Activated CD8-positive, alpha-beta T cell treated with anti-CD3 and anti-CD28 coated beads for 36 hours (primary cell): ENCODE measurements around the gene ABCB6. TPM values are rescaled to one million over a fixed set of nuclear protein-coding genes. Genes with fewer than 3 reads are reported as not detected.
A peak's percentile ranks its signal among the peaks of the same experiment; 100 is the strongest.

Experiments
- ATAC-seq: fragments of 200-7000 bp; cut with Tn5 transposase; one replicate; pipeline ENCODE4 v1.10.0; 2021; ENCODE audit warnings: mild to moderate bottlenecking, moderate library complexity
- CTCF ChIA-PET: fragments of 350-600 bp; sonication (Branson Sonifier 250); formaldehyde crosslinking; loops from one replicate; lab custom pipeline; 2021; ENCODE audit warnings: antibody characterized with exemption; lab: Charles Lee
- POLR2A ChIA-PET: fragments of 350-600 bp; sonication (Branson Sonifier 250); formaldehyde crosslinking; loops from one replicate; lab custom pipeline; 2021; ENCODE audit warnings: antibody characterized with exemption; lab: Charles Lee
- DNase-seq: peaks from one replicate; pipeline ENCODE4 v3.0.0-alpha.2; 2020
- H3K27ac Mint-ChIP-seq: one replicate; pipeline ENCODE4 v1.8.0; 2021; ENCODE audit warnings: mild to moderate bottlenecking, mixed read lengths
- H3K27me3 Mint-ChIP-seq: one replicate; pipeline ENCODE4 v1.8.0; 2021; ENCODE audit warnings: mixed read lengths
- H3K36me3 Mint-ChIP-seq: one replicate; pipeline ENCODE4 v1.8.0; 2021; ENCODE audit warnings: low read depth, mixed read lengths
- H3K4me1 Mint-ChIP-seq: one replicate; pipeline ENCODE4 v1.8.0; 2021; ENCODE audit warnings: low read depth, mixed read lengths
- H3K4me3 Mint-ChIP-seq: one replicate; pipeline ENCODE4 v1.8.0; 2021; ENCODE audit warnings: mild to moderate bottlenecking, moderate library complexity, mixed read lengths
- H3K9me3 Mint-ChIP-seq: one replicate; pipeline ENCODE4 v1.8.0; 2021; ENCODE audit warnings: mixed read lengths
- intact Hi-C: fragments of 100-400 bp; cut with micrococcal nuclease; formaldehyde crosslinking; loops from one replicate; pipeline ENCODE4 v1.10.0; 2022
- total RNA-seq, 2 experiments: library from RNA; stranded (reverse); gene quantifications; one replicate each; pipeline ENCODE4 v1.2.3, GENCODE V29; 2021
- TF ChIP-seq, protein P1 (sequence below): fragments of 200-600 bp; IDR thresholded peaks from one replicate; pipeline ENCODE4 v1.8.0; 2022; ENCODE audit warnings: antibody characterized with exemption, mild to moderate bottlenecking

The ABCB6 gene
- total RNA-seq, 2 experiments from 2014 or later: 32.3 to 35.7 TPM

DNA sequence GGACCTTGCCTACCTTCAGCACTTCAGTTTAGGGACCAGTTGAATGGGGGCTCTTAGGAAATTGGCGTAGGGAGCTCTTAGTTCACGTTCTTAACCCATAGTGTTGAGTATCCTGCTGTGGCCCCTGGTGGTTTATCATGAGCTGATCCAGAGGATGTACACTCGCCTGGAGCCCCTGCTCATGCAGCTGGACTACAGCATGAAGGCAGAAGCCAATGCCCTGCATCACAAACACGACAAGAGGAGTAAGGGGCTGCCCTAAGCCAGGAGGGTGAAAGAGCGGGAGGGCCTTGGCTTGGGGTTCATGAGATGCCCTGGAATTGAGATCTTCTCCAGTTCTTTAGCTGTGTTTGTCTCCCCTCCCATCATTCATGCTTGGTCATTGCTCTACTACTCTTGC, 37.8 kb downstream of the ABCB6 start:
- Mint-ChIP-seq H3K4me3 (no peak overlapping the region), H3K27me3 (no peaks in the 10 kb centered on the region), H3K4me1 (peaks cover 32% of the 10 kb centered on the region), H3K36me3 (peaks cover 31% of the 10 kb centered on the region), H3K27ac (peak overlapping the region; percentile 83), H3K9me3 (no peaks in the 10 kb centered on the region)
- POLR2A ChIA-PET: interaction anchor here (0.8 to 3.2 kb wide), 8 partner anchors 9 to 38 kb away, joined by 3 to 26 read pairs (median 4); partner anchors contain the start of genes ABCB6 and ZFAND2B
- CTCF ChIA-PET: interaction anchor here (1.3 to 2.3 kb wide), 6 partner anchors 10 to 151 kb away, joined by 3 to 10 read pairs (median 5); partner anchors contain the start of gene NHEJ1
- no peak for DNase-seq
- ATAC-seq: no peak
- intact Hi-C loops: no loop called here
- TF ChIP-seq, protein P1, sequence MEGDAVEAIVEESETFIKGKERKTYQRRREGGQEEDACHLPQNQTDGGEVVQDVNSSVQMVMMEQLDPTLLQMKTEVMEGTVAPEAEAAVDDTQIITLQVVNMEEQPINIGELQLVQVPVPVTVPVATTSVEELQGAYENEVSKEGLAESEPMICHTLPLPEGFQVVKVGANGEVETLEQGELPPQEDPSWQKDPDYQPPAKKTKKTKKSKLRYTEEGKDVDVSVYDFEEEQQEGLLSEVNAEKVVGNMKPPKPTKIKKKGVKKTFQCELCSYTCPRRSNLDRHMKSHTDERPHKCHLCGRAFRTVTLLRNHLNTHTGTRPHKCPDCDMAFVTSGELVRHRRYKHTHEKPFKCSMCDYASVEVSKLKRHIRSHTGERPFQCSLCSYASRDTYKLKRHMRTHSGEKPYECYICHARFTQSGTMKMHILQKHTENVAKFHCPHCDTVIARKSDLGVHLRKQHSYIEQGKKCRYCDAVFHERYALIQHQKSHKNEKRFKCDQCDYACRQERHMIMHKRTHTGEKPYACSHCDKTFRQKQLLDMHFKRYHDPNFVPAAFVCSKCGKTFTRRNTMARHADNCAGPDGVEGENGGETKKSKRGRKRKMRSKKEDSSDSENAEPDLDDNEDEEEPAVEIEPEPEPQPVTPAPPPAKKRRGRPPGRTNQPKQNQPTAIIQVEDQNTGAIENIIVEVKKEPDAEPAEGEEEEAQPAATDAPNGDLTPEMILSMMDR: no peak

DNA sequence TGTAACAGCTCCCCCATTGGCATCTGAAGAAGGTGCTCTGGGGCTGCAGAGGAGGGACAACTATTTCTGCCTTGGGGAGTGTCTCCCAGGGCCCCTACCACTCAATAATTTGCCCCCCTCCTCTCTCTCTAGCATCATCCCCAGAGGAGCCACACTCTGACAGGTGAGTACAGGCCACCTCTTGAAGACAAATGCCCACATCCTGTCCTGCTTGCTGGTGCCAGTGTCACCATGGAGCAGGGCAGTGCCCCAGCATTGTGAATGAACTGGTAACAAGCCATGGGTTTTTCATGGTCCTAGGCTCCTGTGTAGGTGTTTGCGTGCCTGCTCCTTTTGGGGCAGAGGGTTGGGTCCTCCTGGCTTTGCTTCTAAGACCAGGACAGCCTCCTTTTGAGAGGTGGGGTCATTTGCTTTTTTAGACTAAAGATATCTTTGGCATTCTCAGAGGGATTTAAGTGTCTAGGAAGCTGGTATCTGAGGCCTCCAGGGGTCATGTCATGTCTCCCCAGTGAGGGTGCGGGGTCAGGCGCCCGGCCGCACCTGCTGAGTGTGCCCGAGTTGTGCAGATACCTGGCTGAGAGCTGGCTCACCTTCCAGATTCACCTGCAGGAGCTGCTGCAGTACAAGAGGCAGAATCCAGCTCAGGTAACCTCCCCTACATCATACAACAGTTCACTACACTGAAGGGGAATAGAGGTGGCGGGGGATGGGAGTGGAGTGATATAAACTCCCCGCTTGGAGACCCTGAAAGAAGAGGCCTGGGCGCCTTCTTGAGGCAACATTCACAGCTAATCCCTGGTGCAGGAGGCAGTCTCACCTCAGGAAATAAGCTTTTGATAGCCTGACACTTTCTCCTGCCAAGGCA, 38.9 kb downstream of the ABCB6 start:
- ChIA-PET CTCF (interaction anchor here (0.7 to 2.3 kb wide), 9 partner anchors 9 to 150 kb away, joined by 3 to 10 read pairs (median 4); partner anchors contain the start of genes ANKZF1, ATG9A, NHEJ1 and ZFAND2B), POLR2A (interaction anchor here (0.5 to 3.2 kb wide), 7 partner anchors 8 to 73 kb away, joined by 3 to 26 read pairs (median 5); partner anchors contain the start of genes ABCB6, TUBA4B and ZFAND2B)
- H3K9me3 Mint-ChIP-seq: no peaks in the 10 kb centered on the region
- ATAC-seq: no peak
- peak overlapping the region; percentile 97 for H3K4me3 Mint-ChIP-seq
- DNase-seq: no peak
- no peaks in the 10 kb centered on the region for H3K27me3 Mint-ChIP-seq
- intact Hi-C loops: no loop called here
- TF ChIP-seq, protein P1: no peak
- H3K27ac Mint-ChIP-seq: no peak overlapping the region
- H3K36me3 Mint-ChIP-seq: peaks cover 28% of the 10 kb centered on the region
- peaks cover 44% of the 10 kb centered on the region for H3K4me1 Mint-ChIP-seq

DNA sequence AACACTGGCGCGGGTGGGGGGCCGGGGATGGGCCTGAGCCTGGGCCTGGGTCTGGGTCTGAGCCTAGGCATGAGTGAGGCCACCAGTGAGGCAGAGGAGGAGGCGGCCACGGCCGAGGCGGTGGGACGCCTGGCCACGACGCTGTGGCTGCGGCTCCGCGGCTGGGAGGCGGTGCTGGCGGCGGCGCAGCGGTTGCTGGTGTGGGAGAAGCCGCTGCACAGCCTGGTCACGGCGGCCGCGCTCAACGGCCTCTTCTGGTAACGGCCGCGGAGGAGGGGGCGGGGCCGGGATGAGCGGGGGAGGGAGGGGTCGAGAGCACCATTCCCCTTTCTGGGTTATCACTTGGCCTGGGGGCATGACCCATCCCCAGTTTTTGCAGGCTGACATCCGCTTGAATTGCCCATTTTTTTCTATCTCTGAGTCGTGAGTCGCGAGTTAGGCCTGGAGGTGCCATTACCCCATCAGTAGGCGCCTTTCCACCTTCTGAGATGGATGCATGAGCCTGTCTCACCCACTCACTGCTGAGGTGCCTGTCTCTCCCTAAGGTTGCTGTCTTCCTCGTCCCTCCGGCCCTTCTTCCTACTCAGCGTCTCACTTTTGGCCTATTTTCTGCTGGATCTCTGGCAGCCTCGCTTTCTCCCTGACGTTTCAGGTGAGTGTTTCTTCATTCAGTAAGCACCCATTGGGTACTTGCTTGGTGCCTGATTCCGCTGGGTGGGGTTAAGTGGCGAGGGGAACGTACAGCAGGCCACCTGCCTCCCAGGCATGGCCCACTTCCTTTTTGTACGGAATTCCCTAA, 40.2 kb downstream of the ABCB6 start:
- ChIA-PET CTCF (interaction anchor here (0.7 to 2.0 kb wide), 3 partner anchors 14 to 70 kb away, joined by 3 to 8 read pairs (median 4); partner anchors contain the start of gene NHEJ1), POLR2A (interaction anchor here (0.6 to 1.5 kb wide), 3 partner anchors 25 to 41 kb away, joined by 3 to 5 read pairs (median 3); partner anchors contain the start of gene ABCB6)
- intact Hi-C loops: no loop called here
- H3K9me3 Mint-ChIP-seq: no peaks in the 10 kb centered on the region
- DNase-seq: peak; percentile 50
- ATAC-seq: peak; percentile 2
- peaks cover 53% of the 10 kb centered on the region for H3K4me1 Mint-ChIP-seq
- H3K27me3 Mint-ChIP-seq: no peaks in the 10 kb centered on the region
- H3K36me3 Mint-ChIP-seq: peaks cover 32% of the 10 kb centered on the region
- H3K4me3 Mint-ChIP-seq: peak overlapping the region; percentile 97
- TF ChIP-seq, protein P1: no peak
- H3K27ac Mint-ChIP-seq: peak overlapping the region; percentile 90

DNA sequence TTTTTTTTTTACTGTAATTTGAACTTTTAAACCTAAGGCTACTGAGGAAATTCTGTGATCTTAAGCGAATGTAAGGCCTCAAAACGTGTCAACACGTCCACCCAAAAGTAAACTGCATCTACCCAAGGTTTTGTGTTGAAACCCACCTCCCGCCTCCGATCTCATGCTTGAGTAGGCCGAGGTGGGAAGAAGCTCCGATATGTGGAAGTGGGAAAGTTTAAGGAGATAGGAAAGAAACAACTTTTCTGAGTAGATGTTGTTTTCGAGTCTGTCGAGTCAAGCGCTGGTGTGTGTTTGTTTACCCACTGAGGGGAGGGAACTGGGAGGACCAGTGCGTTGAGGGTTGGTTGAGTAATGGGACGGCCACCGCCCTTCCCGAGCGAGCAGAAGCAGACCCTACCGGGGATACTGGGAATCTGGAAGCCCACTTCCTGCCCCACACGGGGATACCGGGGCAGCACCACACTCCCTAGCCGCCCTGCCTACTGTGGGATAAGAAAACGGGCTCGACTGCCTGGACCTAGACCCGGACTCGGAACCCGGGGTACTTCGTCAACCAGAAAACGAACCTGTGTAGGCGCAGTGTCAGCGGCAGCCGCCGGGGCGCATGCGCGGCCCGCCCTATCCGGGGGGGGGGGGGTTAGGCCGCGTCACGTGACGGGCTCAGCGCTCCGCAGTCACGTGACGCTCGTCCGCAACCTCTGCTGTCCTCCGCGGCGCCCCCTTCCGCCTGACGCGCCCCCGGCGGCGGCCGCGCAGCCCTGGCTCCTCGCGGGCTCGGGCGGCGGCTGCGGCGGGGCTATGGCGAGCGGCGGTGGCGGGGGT, 41.0 kb downstream of the ABCB6 start, which contains the start of gene RETREG2:
TSS of gene RETREG2 (plus strand) at position 724 of the 825 bp plus-strand sequence. CDS start at position 802, 78 bp downstream.
- intact Hi-C loops: loop anchor here (2.0 kb wide), 1 partner anchor 17 kb away; the partner anchor contains the start of gene NHEJ1

More for the DNA sequence above, 41.0 kb downstream of the ABCB6 start, which contains the start of gene RETREG2:
- DNase-seq (peak; percentile 82), ATAC-seq (peak; percentile 46)
- Mint-ChIP-seq H3K4me1 (peaks cover 57% of the 10 kb centered on the region), H3K27ac (peak within 1 kb of the TSS; percentile 97), H3K9me3 (no peaks in the 10 kb centered on the region), H3K27me3 (no peaks in the 10 kb centered on the region), H3K36me3 (peaks cover 36% of the 10 kb centered on the region), H3K4me3 (peak within 1 kb of the TSS; percentile 97)
- TF ChIP-seq, protein P1: peak; percentile 40
- POLR2A ChIA-PET: interaction anchor here (0.6 to 3.2 kb wide), 6 partner anchors 23 to 76 kb away, joined by 3 to 27 read pairs (median 8); partner anchors contain the start of genes ANKZF1, ATG9A, TUBA4A and TUBA4B
- CTCF ChIA-PET: interaction anchor here (1.5 to 9.4 kb wide), 4 partner anchors 19 to 72 kb away, joined by 5 to 98 read pairs (median 6); partner anchors contain the start of genes ANKZF1, ATG9A, NHEJ1 and ZFAND2B
